HCT116 (cell line): ENCODE measurements around the gene NAALADL2. TPM values are rescaled to one million over a fixed set of nuclear protein-coding genes. Genes with fewer than 3 reads are reported as not detected.

Experiments used
- ATAC-seq: fragments of 200-7000 bp; cut with Tn5 transposase; 2 replicates; pipeline ENCODE4 v1.9.1; 2020; ENCODE audit warnings: mild to moderate bottlenecking, moderate library complexity
- BruUV-seq: library from RNA; stranded (reverse); fragments of 400-500 nt; replicated peaks from 2 replicates; lab custom pipeline; 2021; lab: Mats Ljungman, UMichigan
- CTCF ChIA-PET: fragments of 300-600 bp; sonication (Branson Sonifier 250); formaldehyde crosslinking; loops from one replicate; lab custom pipeline; 2021; ENCODE audit warnings: antibody characterized with exemption; lab: Charles Lee
- POLR2A ChIA-PET: fragments of 300-600, 350-600 bp; sonication (Branson Sonifier 250); formaldehyde crosslinking; loops from one replicate; lab custom pipeline; 2021; ENCODE audit warnings: antibody characterized with exemption; lab: Charles Lee
- RAD21 ChIA-PET, 2 experiments: fragments of 300-600 bp; sonication (Branson Sonifier 250); formaldehyde crosslinking; loops; one replicate each; lab custom pipeline; 2023; ENCODE audit warnings: low total read pairs in 2 of 2; ENCODE audit not compliant: uncharacterized antibody in 2 of 2, unreplicated experiment in 2 of 2, low non-redundant PET in 1 of 2; lab: Charles Lee
- DNase-seq: peaks from one replicate; pipeline ENCODE4 v3.0.0-alpha.2; 2010; ENCODE audit warnings: low read depth, low spot score
- H2AFZ ChIP-seq: fragments of 200-600 bp; shearing (Covaris generic), sonication (generic); 2 replicates; pipeline ENCODE4 v1.6.1; 2017; ENCODE audit warnings: low read depth, mixed run types, mixed read lengths, antibody characterized with exemption, low read length; ENCODE audit not compliant: poor library complexity, severe bottlenecking
- H3K27ac ChIP-seq: 2 replicates; pipeline ENCODE4 v1.5.1; 2012; ENCODE audit warnings: low read depth, low read length
- H3K27me3 ChIP-seq: fragments of 200-600 bp; sonication (generic); 2 replicates; pipeline ENCODE4 v1.6.1; 2016; ENCODE audit warnings: mixed run types, low read length, mixed read lengths; ENCODE audit not compliant: insufficient read depth
- H3K36me3 ChIP-seq, 2 experiments: fragments of 200-500 bp in 1 of 2; fragments of 200-600 bp in 1 of 2; sonication (Bioruptor generic) in 1 of 2; sonication (generic) in 1 of 2; 2 replicates each; pipeline versions ENCODE4 v1.5.1 to v1.6.1; 2014 to 2016; ENCODE audit warnings: low read length in 2 of 2, inconsistent platforms in 1 of 2, mixed read lengths in 1 of 2, mixed run types in 1 of 2; ENCODE audit not compliant: insufficient read depth in 2 of 2, control insufficient read depth in 1 of 2
- H3K4me1 ChIP-seq, 2 experiments: fragments of 200-600 bp in 1 of 2; sonication (generic) in 1 of 2; 2 replicates each; pipeline versions ENCODE4 v1.5.1 to v1.6.1; 2012 to 2017; ENCODE audit warnings: low read length in 2 of 2, inconsistent platforms in 1 of 2, mild to moderate bottlenecking in 1 of 2, mixed read lengths in 1 of 2, mixed run types in 1 of 2, moderate library complexity in 1 of 2; ENCODE audit not compliant: insufficient read depth in 2 of 2, control insufficient read depth in 1 of 2
- H3K4me2 ChIP-seq: fragments of 200-600 bp; sonication (generic); 2 replicates; pipeline ENCODE4 v1.6.1; 2017; ENCODE audit warnings: mixed run types, low read length, mixed read lengths
- H3K4me3 ChIP-seq, 2 experiments: fragments of 200-600 bp in 1 of 2; sonication (generic) in 1 of 2; replicated peaks in 1 of 2; 2 replicates each; pipeline ENCODE4 v1.5.1; 2011 to 2016; ENCODE audit warnings: low read length in 2 of 2, control low read depth in 1 of 2, low read depth in 1 of 2, mild to moderate bottlenecking in 1 of 2, mixed read lengths in 1 of 2, mixed run types in 1 of 2
- H3K79me2 ChIP-seq: fragments of 200-600 bp; sonication (generic); 2 replicates; pipeline ENCODE4 v1.6.1; 2017; ENCODE audit warnings: mild to moderate bottlenecking, mixed run types, low read length, moderate library complexity, mixed read lengths; ENCODE audit not compliant: insufficient read depth
- H3K9ac ChIP-seq: fragments of 200-600 bp; sonication (generic); 2 replicates; pipeline ENCODE4 v1.6.1; 2016; ENCODE audit warnings: low read length, mixed read lengths
- H3K9me2 ChIP-seq: fragments of 200-600 bp; sonication (generic), shearing (Covaris generic); 2 replicates; pipeline ENCODE4 v1.6.1; 2017; ENCODE audit warnings: mixed run types, mild to moderate bottlenecking, moderate library complexity; ENCODE audit not compliant: insufficient read depth
- H3K9me3 ChIP-seq, 2 experiments: fragments of 200-500 bp in 1 of 2; fragments of 200-600 bp in 1 of 2; sonication (Bioruptor generic) in 1 of 2; sonication (generic) in 1 of 2; 2 replicates each; pipeline ENCODE4 v1.6.1; 2014 to 2017; ENCODE audit warnings: low read length in 2 of 2, mixed read lengths in 2 of 2, inconsistent platforms in 1 of 2, low read depth in 1 of 2, mild to moderate bottlenecking in 1 of 2, mixed run types in 1 of 2, moderate library complexity in 1 of 2; ENCODE audit not compliant: control insufficient read depth in 1 of 2, insufficient read depth in 1 of 2
- H4K20me1 ChIP-seq: fragments of 200-600 bp; sonication (generic), shearing (Covaris generic); 2 replicates; pipeline ENCODE4 v1.6.1; 2017; ENCODE audit warnings: mixed run types, mild to moderate bottlenecking, moderate library complexity; ENCODE audit not compliant: insufficient read depth
- CBX3 ChIP-seq: IDR thresholded peaks from 2 replicates; pipeline ENCODE4 v1.6.1; 2012; ENCODE audit warnings: low read depth
- CEBPB ChIP-seq: IDR thresholded peaks from 2 replicates; pipeline ENCODE4 v1.6.1; 2012; ENCODE audit warnings: low read depth
- CTCF ChIP-seq, 3 experiments: fragments of 200-600 bp in 1 of 3; sonication (generic) in 1 of 3; IDR thresholded peaks in 2 of 3; conservative IDR thresholded peaks in 1 of 3; 2 replicates each; pipeline ENCODE4 v1.5.1; 2012 to 2017; ENCODE audit warnings: low read depth in 2 of 3, low read length in 2 of 3, antibody characterized with exemption in 1 of 3, borderline replicate concordance in 1 of 3, control low read depth in 1 of 3, mild to moderate bottlenecking in 1 of 3, mixed read lengths in 1 of 3, mixed run types in 1 of 3, moderate library complexity in 1 of 3; ENCODE audit not compliant: insufficient read depth in 1 of 3
- ELF1 ChIP-seq: IDR thresholded peaks from 2 replicates; pipeline ENCODE4 v1.6.1; 2012; ENCODE audit warnings: low read depth, borderline replicate concordance
- EZH2phosphoT487 ChIP-seq: fragments of 200-600 bp; IDR thresholded peaks from 2 replicates; pipeline ENCODE4 v1.6.1; 2018; ENCODE audit warnings: antibody characterized with exemption, borderline replicate concordance
- POLR2AphosphoS5 ChIP-seq: IDR thresholded peaks from 2 replicates; pipeline ENCODE4 v1.6.1; 2011; ENCODE audit warnings: mild to moderate bottlenecking, low read depth, low read length, moderate library complexity
- RAD21 ChIP-seq: IDR thresholded peaks from 2 replicates; pipeline ENCODE4 v1.6.1; 2012; ENCODE audit warnings: low read depth, mild to moderate bottlenecking
- REST ChIP-seq: IDR thresholded peaks from 2 replicates; pipeline ENCODE4 v1.6.1; 2012; ENCODE audit warnings: low read depth
- SIN3A ChIP-seq: IDR thresholded peaks from 2 replicates; pipeline ENCODE4 v1.6.1; 2012; ENCODE audit warnings: low read depth
- SP1 ChIP-seq: IDR thresholded peaks from 2 replicates; pipeline ENCODE4 v1.6.1; 2012; ENCODE audit warnings: low read depth
- TCF7L2 ChIP-seq: IDR thresholded peaks from 2 replicates; pipeline ENCODE4 v1.7.0; 2011; ENCODE audit warnings: borderline replicate concordance, inconsistent platforms; ENCODE audit not compliant: insufficient read depth, insufficient read length; ENCODE audit errors: extremely low read depth
- YY1 ChIP-seq: IDR thresholded peaks from 2 replicates; pipeline ENCODE4 v1.6.1; 2011; ENCODE audit warnings: low read length, low read depth, moderate library complexity, mild to moderate bottlenecking; ENCODE audit not compliant: insufficient replicate concordance; ENCODE audit errors: extremely low read depth
- ZFX ChIP-seq: fragments of 450-650 bp; IDR thresholded peaks from 2 replicates; pipeline ENCODE4 v1.6.1; 2017
- ZNF274 ChIP-seq: fragments of 200-500 bp; sonication (Bioruptor generic); IDR thresholded peaks from 2 replicates; pipeline ENCODE4 v1.6.1; 2014; ENCODE audit warnings: mild to moderate bottlenecking, low read depth, low read length, inconsistent platforms
- intact Hi-C: fragments of 100-400 bp; cut with micrococcal nuclease; formaldehyde crosslinking; loops from 2 replicates; pipeline ENCODE4 v1.10.0; 2022
- total RNA-seq: library from RNA; stranded (reverse); gene quantifications from one replicate; pipeline ENCODE4 v1.2.1, GENCODE V29; 2021; ENCODE audit not compliant: unreplicated experiment
- TF ChIP-seq, protein P1 (sequence below): IDR thresholded peaks from 2 replicates; pipeline ENCODE4 v1.6.1; 2011; ENCODE audit warnings: mild to moderate bottlenecking, low read length, moderate library complexity; ENCODE audit not compliant: insufficient replicate concordance; ENCODE audit errors: extremely low read depth
- TF ChIP-seq, protein P2 (sequence below): IDR thresholded peaks from 2 replicates; pipeline ENCODE4 v1.6.1; 2012

The NAALADL2 gene
- total RNA-seq, 1 experiment from 2014 or later = 2.9 TPM

GRCh38 chr3:175211466-175211865 lies 352.3 kb downstream of the NAALADL2 start:
- no peak overlapping the region for H3K4me3 ChIP-seq
- DNase-seq = no peak
- no peaks in the 10 kb centered on the region for H4K20me1 ChIP-seq
- no peaks in the 10 kb centered on the region for H3K79me2 ChIP-seq
- no peak overlapping the region for H3K27ac ChIP-seq
- no peak overlapping the region for H3K4me2 ChIP-seq
- CTCF ChIA-PET = no interaction called here
- RAD21 ChIA-PET = no interaction called here
- no peaks in the 10 kb centered on the region for H3K9me2 ChIP-seq
- H3K27me3 ChIP-seq = no peaks in the 10 kb centered on the region
- H3K9ac ChIP-seq = no peak overlapping the region
- no peaks in the 10 kb centered on the region; a peak in 1 of 4 replicates for H3K4me1 ChIP-seq
- TF ChIP-seq CBX3 = no peak
- no peak for TF ChIP-seq EZH2phosphoT487
- no peak for TF ChIP-seq SP1
- TF ChIP-seq, protein P1, sequence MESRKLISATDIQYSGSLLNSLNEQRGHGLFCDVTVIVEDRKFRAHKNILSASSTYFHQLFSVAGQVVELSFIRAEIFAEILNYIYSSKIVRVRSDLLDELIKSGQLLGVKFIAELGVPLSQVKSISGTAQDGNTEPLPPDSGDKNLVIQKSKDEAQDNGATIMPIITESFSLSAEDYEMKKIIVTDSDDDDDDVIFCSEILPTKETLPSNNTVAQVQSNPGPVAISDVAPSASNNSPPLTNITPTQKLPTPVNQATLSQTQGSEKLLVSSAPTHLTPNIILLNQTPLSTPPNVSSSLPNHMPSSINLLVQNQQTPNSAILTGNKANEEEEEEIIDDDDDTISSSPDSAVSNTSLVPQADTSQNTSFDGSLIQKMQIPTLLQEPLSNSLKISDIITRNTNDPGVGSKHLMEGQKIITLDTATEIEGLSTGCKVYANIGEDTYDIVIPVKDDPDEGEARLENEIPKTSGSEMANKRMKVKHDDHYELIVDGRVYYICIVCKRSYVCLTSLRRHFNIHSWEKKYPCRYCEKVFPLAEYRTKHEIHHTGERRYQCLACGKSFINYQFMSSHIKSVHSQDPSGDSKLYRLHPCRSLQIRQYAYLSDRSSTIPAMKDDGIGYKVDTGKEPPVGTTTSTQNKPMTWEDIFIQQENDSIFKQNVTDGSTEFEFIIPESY = no peak
- TF ChIP-seq REST = no peak
- no peak for TF ChIP-seq ZFX
- no peak for TF ChIP-seq YY1
- TF ChIP-seq CEBPB = no peak
- TF ChIP-seq POLR2AphosphoS5 = no peak
- TF ChIP-seq RAD21 = no peak
- TF ChIP-seq ELF1 = no peak
- TF ChIP-seq CTCF (IDR thresholded peaks at IDR 0.05 in 2 of 3, conservative IDR thresholded peaks at IDR 0.05 in 1 of 3; ENCODE audit: borderline replicate concordance in 1 of 3, insufficient read depth in 1 of 3, low read depth in 2 of 3, low read length in 2 of 3) = no peak
- TF ChIP-seq SIN3A = no peak
- TF ChIP-seq, protein P2, sequence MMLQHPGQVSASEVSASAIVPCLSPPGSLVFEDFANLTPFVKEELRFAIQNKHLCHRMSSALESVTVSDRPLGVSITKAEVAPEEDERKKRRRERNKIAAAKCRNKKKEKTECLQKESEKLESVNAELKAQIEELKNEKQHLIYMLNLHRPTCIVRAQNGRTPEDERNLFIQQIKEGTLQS = no peak
- no peak for TF ChIP-seq TCF7L2
- TF ChIP-seq ZNF274 = no peak
- POLR2A ChIA-PET = no interaction called here
- no peak for ATAC-seq
- no peak overlapping the region for H2AFZ ChIP-seq
- no peaks in the 10 kb centered on the region for H3K36me3 ChIP-seq
- BruUV-seq = no TSS peak
- H3K9me3 ChIP-seq = no peaks in the 10 kb centered on the region
- intact Hi-C loops = no loop called here
